ENCODE data around the gene SENP1. TPM values are rescaled to one million over a fixed set of nuclear protein-coding genes. Genes with fewer than 3 reads are reported as not detected.
"Not testable (repeated sequence)": the region's sequence is repeated elsewhere in the genome, so short reads cannot be mapped to it uniquely, and the experiment has no call there.

SENP1 gene
- total and polyA plus RNA-seq, 2 of the 4 experiments (the other 2 are of a cell fraction), result 7.2 to 25.3 TPM

GRCh38 chr12:48125985-48126384 lies 20.1 kb upstream of the SENP1 start:
- H4K91ac ChIP-seq (ENCODE audit: insufficient read depth, low read depth, low read length), result no peak overlapping the region
- no peak overlapping the region for H3K18ac ChIP-seq (ENCODE audit: low read depth, low read length)
- H3K9ac ChIP-seq (ENCODE audit: low read depth, low read length), result no peak overlapping the region
- ChIA-PET POLR2A (ENCODE audit: unreplicated experiment) (no interaction called here), CTCF (no interaction called here)
- DNase-seq, result no peak
- no peak overlapping the region for H4K8ac ChIP-seq (ENCODE audit: low read depth in 2 of 2, low read length in 2 of 2)
- in situ Hi-C loops (cut with MboI; ENCODE audit: low sequenced_read_pairs) (no loop called here), dilution Hi-C loops (cut with HindIII; ENCODE audit: low sequenced_read_pairs, unreplicated experiment) (no loop called here), intact Hi-C loops (cut with micrococcal nuclease) (no loop called here)
- H3K14ac ChIP-seq (replicated peaks; ENCODE audit: low read depth, low read length), result no peak overlapping the region
- peaks cover 11% of the 10 kb centered on the region for H3K36me3 ChIP-seq (ENCODE audit: control insufficient read depth, insufficient read depth, low read length)
- H4K5ac ChIP-seq (ENCODE audit: low read depth, low read length), result no peak overlapping the region
- H3K9me3 ChIP-seq (ENCODE audit: control insufficient read depth, insufficient read depth, low read length), result no peaks in the 10 kb centered on the region
- no TSS peak for BruUV-seq (replicated peaks)
- no peak for ATAC-seq (ENCODE audit: low read depth)
- H3K27ac ChIP-seq (ENCODE audit: insufficient read depth, low read length), result no peak overlapping the region
- H3K56ac ChIP-seq (ENCODE audit: extremely low read depth, insufficient read depth, low read length), result no peak overlapping the region
- H3K4me2 ChIP-seq (ENCODE audit: low read depth, low read length), result no peak overlapping the region
- no peak overlapping the region for H2AK9ac ChIP-seq (replicated peaks; ENCODE audit: low read depth, low read length, poor library complexity)
- peaks cover 5% of the 10 kb centered on the region for H3K9me1 ChIP-seq (ENCODE audit: insufficient read depth, low read length)
- no peak overlapping the region for H2BK20ac ChIP-seq (ENCODE audit: low read depth, low read length)
- H2AK5ac ChIP-seq (ENCODE audit: low read depth, low read length), result no peak overlapping the region
- no peak overlapping the region for H3K4ac ChIP-seq (ENCODE audit: low read depth, low read length)
- H3K23ac ChIP-seq (ENCODE audit: low read depth, low read length), result no peak overlapping the region
- WGBS, 2 experiments (ENCODE audit: extremely low coverage in 2 of 2, insufficient read length in 1 of 2), result no CpG with 5 or more reads among the region's 4 CpGs
- TF ChIP-seq BHLHE40 (IDR thresholded peaks at IDR 0.05; ENCODE audit: low read depth, low read length) (no peak), FOS (IDR thresholded peaks at IDR 0.05; ENCODE audit: low read depth, low read length) (no peak), ELK1 (IDR thresholded peaks at IDR 0.05; ENCODE audit: borderline replicate concordance, low read depth, low read length) (no peak), SMC3 (IDR thresholded peaks at IDR 0.05; ENCODE audit: low read depth, low read length) (no peak), USF2 (IDR thresholded peaks at IDR 0.05; ENCODE audit: low read depth, low read length) (no peak), RFX5 (IDR thresholded peaks at IDR 0.05; ENCODE audit: low read depth, low read length) (no peak)
- no peak overlapping the region for H2BK120ac ChIP-seq (ENCODE audit: low read depth, low read length)
- peaks cover 16 to 39% of the 10 kb centered on the region in 2 experiments for H3K79me1 ChIP-seq (ENCODE audit: low read depth in 1 of 2, low read length in 2 of 2)
- peaks cover 5% of the 10 kb centered on the region; the same call in 1 of the 2 replicates for H4K20me1 ChIP-seq (ENCODE audit: insufficient read depth, low read length)
- no peak overlapping the region for H3K4me3 ChIP-seq (ENCODE audit: insufficient read depth, low read depth, low read length)
- H3K27me3 ChIP-seq (ENCODE audit: control insufficient read depth, insufficient read depth, low read length), result no peaks in the 10 kb centered on the region
- no peaks in the 10 kb centered on the region; the same call in 1 of the 2 replicates for H3K4me1 ChIP-seq (ENCODE audit: control insufficient read depth, insufficient read depth, low read length)
- no peak overlapping the region for H2AFZ ChIP-seq (replicated peaks; ENCODE audit: low read length, poor library complexity)
- H2BK15ac ChIP-seq (ENCODE audit: low read depth, low read length), result no peak overlapping the region
- no peak overlapping the region for H2BK5ac ChIP-seq (ENCODE audit: low read depth, low read length, poor library complexity, severe bottlenecking)

GRCh38 chr12:48125542-48125941 lies 19.7 kb upstream of the SENP1 start:
- H4K91ac ChIP-seq (ENCODE audit: insufficient read depth, low read depth, low read length); H3K56ac ChIP-seq (ENCODE audit: extremely low read depth, insufficient read depth, low read length); intact Hi-C loops (cut with micrococcal nuclease); H2BK5ac ChIP-seq (ENCODE audit: low read depth, low read length, poor library complexity, severe bottlenecking); H4K5ac ChIP-seq (ENCODE audit: low read depth, low read length); H3K9me1 ChIP-seq (ENCODE audit: insufficient read depth, low read length); H3K18ac ChIP-seq (ENCODE audit: low read depth, low read length); H2BK15ac ChIP-seq (ENCODE audit: low read depth, low read length); H2BK120ac ChIP-seq (ENCODE audit: low read depth, low read length); H3K4ac ChIP-seq (ENCODE audit: low read depth, low read length); CTCF ChIA-PET; in situ Hi-C loops (cut with MboI; ENCODE audit: low sequenced_read_pairs); H2BK20ac ChIP-seq (ENCODE audit: low read depth, low read length); H3K4me3 ChIP-seq (ENCODE audit: insufficient read depth, low read depth, low read length); BruUV-seq (replicated peaks); H3K9ac ChIP-seq (ENCODE audit: low read depth, low read length); DNase-seq; H3K4me1 ChIP-seq (ENCODE audit: control insufficient read depth, insufficient read depth, low read length); H2AK5ac ChIP-seq (ENCODE audit: low read depth, low read length); ATAC-seq (ENCODE audit: low read depth); H3K27ac ChIP-seq (ENCODE audit: insufficient read depth, low read length); H4K20me1 ChIP-seq (ENCODE audit: insufficient read depth, low read length); H3K14ac ChIP-seq (replicated peaks; ENCODE audit: low read depth, low read length); H3K27me3 ChIP-seq (ENCODE audit: control insufficient read depth, insufficient read depth, low read length); H2AK9ac ChIP-seq (replicated peaks; ENCODE audit: low read depth, low read length, poor library complexity); H3K4me2 ChIP-seq (ENCODE audit: low read depth, low read length); H3K9me3 ChIP-seq (ENCODE audit: control insufficient read depth, insufficient read depth, low read length); dilution Hi-C loops (cut with HindIII; ENCODE audit: low sequenced_read_pairs, unreplicated experiment); H3K23ac ChIP-seq (ENCODE audit: low read depth, low read length); H2AFZ ChIP-seq (replicated peaks; ENCODE audit: low read length, poor library complexity); H4K8ac ChIP-seq (ENCODE audit: low read depth in 2 of 2, low read length in 2 of 2): not testable (repeated sequence)
- POLR2A ChIA-PET (ENCODE audit: unreplicated experiment), result interaction anchor here (0.5 kb wide), 1 partner anchor 679 kb away, joined by 3 read pairs; no protein-coding TSS in a partner anchor
- Histone ChIP-seq H3K36me3 (ENCODE audit: control insufficient read depth, insufficient read depth, low read length) (peaks cover 10% of the 10 kb centered on the region), H3K79me1 (ENCODE audit: low read depth in 1 of 2, low read length in 2 of 2) (peaks cover 21 to 43% of the 10 kb centered on the region in 2 experiments)
- WGBS, 2 experiments (ENCODE audit: extremely low coverage in 2 of 2, insufficient read length in 1 of 2), result no CpG with 5 or more reads among the region's 5 CpGs

Data from IMR-90 (cell line).